Medulla oblongata (tissue), 1 donor: ENCODE data around the gene SRPX2.
"Not testable (repeated sequence)": the region's sequence is repeated elsewhere in the genome, so short reads cannot be mapped to it uniquely, and the experiment has no call there.

Experiments
- DNase-seq: peaks from one replicate; pipeline ENCODE4 v3.0.0-alpha.2; 2015; ENCODE audit errors: extremely low spot score

Gene SRPX2

DNA sequence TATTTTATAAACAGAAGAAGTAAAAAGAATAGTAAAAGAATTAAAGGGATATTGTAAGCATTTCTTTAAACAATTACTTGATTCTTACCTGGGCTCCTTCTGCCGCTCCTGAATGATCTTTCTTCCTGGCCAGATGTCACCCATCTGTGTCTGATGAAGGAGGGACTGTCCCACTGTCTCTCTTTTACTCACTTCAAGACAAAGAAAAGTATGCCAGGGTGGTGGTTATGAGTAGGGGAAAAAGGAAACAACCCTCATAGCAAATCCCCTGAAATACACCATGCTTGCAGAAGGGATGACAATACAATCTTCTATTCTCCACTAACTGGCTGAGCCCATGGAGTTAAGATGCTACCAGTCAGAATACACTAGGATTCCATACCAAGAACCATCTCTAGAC lies 56.8 kb downstream of the SRPX2 start:
- no peak for DNase-seq

DNA sequence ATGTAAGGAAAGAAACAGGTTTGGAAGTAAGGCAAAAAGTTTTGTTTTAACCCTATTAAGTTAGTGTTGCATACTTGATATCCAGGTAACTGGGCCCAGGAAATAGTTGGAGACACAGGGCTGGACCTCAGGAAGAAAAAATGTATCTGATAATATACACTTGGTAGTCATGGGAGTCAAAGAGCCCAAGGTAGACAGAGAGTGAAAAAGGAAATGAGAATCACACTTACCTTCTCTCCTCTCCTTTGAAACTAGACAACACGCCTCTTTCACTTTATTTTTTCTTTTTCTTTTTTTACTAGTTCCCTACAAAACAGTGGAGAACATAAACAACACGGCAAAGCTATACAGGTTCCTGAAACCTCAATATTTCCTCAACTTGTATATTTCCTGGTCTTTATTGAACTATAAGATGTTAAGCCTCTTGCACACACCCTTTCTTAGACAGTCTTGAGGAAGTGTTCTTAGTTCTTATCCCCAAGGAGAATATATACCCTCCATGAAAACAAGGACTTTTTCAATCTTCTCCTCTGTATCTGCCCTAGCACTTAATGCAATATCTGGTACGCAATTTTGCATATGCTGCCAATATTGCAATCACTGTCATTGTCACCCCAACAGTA lies 60.7 kb downstream of the SRPX2 start:
- no peak for DNase-seq

DNA sequence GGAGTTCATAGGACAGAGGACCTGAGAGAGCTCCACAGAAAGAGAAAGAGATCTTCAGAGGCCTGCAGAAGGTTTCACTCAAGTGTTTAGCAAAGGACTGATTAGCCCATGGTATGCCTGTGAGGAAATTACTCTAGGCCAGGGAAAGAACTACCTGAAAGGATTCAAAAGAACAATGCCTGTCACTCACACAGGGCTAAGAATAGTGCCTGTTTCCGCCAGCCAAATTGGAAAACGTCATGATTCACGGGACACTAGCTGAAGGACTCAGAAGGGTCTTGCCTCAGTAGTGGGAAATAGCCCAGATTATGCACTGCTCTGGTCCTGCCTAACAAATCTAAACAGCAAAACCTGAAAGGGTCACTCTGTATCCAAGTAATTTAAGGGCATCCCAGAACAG lies 66.8 kb downstream of the SRPX2 start:
- DNase-seq, result no peak

DNA sequence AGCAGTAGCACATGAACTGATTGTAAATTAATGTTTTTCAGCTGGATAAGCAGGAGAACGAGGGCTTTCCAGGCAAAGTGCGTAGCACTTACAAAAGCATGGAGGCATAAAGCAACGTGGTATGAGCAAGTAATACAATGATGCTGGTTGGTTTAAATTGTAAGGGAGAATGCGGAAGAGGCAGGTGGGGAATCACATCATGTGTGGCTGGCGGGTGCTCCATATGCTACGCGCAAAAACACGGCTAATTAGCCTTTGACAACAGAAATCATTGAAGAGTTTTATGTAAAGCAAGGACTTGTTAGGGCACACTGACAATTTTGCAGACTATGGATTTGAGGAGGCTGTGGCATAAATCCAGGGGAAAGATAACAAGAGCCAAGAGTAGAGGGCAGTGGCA lies 73.4 kb downstream of the SRPX2 start:
- DNase-seq, result no peak

- no peak for DNase-seq
Measured at GRCh38 chrX:100719139-100719538, 75.1 kb downstream of the SRPX2 start.

DNA sequence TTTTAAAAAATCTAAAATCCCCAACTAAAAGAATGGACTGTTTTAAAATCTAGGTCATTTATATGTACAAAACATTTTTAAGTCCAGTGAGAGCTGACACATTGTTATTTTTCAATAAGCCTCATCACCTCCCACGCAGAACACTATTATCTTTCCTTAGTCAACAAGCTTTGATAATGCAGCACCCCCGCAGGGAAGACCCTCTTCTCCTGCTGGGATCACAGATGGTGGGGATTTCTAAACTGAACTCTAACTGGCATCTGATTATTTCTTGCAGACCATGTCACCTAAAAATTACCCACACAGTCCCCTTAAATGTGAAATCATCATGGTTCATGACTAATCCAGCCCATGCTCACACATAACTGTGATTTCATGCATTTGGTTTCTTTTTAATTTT lies 76.3 kb downstream of the SRPX2 start:
- no peak for DNase-seq

GRCh38 chrX:100721328-100721727 lies 77.3 kb downstream of the SRPX2 start:
- no peak for DNase-seq

DNA sequence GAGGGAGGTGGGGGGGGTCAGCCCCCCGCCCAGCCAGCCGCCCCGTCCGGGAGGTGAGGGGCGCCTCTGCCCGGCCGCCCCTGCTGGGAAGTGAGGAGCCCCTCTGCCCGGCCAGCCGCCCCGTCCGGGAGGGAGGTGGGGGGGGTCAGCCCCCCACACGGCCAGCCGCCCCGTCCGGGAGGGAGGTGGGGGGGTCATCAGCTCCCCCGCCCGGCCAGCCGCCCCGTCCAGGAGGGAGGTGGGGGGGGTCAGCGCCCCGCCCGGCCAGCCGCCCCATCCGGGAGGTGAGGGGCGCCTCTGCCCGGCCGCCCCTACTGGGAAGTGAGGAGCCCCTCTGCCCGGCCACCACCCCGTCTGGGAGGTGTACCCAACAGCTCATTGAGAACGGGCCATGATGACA lies 80.0 kb downstream of the SRPX2 start:
- DNase-seq, result not testable (repeated sequence)
